Eye (tissue), 1 donor: Measurements from ENCODE around the gene NRL.

ENCODE experiments used
- DNase-seq: peaks from one replicate; pipeline ENCODE4 v3.0.0-alpha.2; 2015

NRL gene

DNA sequence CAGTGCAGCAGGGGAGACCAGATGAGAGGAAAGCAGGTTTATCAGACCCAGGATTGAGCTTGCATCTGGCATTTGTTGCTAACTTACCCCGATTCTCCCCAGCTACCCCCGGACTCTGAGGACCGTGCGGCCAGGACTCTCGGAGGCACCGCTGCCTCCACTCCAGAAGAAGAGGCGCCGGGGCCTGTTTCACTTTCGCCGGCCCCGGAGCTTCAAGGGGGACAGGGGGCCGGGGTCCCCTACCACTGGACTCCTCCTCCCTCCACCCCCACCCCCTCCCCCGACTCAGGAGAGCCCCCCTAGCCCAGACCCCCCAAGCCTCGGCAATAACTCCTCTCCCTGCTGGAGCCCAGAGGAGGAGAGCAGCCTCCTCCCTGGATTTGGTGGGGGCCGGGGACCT, 49.9 kb downstream of the NRL start:
- DNase-seq: no peak

DNA sequence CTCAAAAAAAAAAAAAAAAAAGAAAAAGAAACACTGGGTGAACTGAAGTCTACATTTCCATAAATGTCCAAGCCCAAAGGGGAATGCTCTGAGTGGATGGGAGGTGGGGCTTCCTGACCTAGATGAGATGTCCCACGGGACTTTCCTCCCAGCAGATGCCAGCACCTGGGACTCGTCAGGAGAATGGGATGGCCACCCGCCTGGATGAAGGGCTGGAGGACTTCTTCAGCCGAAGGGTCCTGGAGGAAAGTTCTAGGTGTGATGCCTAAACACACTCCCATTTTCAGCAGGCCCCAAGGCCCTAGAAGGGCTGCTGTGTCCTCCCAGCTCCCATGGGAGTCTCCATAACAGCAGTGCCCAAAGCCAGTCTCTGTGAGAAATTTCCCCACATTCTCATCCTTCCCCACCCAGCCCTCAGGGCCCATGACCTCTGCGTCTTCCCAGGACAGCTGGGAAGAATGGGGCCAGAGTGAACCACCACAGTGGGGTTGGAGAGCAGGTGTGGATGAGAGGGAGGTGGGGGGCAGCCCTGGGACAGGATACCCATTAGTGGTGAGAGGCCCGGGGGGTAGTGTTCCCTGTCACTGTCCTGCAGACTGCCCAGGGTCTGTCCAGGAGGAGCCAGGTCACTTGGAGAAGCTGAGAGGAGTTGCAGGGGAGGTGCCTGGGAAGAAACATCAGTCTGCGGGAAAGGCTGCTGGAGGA, 50.5 kb downstream of the NRL start:
- DNase-seq: no peak

DNA sequence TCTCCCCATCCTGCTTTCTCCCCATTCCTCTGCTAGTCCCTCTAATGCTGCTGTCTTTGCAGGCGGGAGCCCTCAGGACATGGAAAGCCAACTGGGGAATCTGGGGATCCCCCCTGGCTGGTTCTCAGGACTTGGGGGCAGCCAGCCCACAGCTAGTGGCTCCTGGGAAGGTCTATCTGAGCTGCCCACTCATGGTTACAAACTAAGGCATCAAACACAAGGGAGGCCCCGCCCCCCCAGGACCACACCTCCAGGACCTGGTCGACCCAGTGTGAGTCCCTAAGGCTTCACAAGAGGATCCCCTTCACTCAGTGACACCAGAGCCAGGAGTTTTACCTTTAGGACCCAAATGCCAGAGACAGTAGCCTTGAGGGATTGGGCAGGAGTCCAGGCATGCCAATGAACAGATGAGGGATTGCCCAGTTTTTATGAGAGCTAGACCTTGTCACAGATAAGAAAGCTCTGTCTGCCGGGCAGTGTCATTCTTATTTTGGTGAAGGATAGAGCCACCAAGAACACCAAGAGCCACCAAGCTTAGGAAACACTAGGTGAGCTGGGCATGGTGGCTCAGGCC, 51.4 kb downstream of the NRL start:
- no peak for DNase-seq

DNA sequence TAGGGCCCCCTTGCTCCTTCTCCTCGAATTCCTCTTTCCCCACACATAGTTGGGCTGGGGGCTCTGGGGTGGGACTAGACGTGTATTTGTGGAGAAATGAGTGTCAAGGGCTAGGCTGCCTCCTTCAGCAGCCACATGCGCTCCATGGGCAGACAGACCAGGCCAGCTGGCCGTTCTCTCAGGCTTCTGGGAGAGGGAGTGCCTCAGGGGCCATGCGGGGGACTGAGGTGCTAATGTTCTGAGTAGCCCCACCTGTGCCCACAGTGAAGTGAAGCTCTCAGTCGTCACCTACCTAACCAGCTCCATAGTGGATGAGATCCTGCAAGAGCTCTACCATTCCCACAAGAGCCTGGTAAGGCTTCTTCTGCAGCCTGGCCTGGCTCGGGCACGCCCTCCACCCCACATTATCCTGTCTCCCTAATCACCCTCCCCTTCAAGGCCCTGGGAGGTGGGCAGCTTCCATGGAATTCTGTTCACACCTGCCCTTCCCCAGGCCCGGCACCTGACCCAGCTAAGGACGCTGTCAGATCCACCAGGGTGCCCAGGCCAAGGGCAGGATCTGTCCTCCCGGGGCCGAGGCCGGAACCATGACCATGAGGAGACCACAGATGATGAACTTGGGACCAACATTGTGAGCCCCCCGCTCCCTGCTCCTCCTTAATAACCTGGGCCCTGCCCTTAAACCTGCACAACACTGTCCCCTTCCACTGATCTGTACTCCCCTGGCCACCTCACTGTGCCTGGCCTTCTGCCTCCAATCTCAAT, 52.4 kb downstream of the NRL start:
- no peak for DNase-seq

DNA sequence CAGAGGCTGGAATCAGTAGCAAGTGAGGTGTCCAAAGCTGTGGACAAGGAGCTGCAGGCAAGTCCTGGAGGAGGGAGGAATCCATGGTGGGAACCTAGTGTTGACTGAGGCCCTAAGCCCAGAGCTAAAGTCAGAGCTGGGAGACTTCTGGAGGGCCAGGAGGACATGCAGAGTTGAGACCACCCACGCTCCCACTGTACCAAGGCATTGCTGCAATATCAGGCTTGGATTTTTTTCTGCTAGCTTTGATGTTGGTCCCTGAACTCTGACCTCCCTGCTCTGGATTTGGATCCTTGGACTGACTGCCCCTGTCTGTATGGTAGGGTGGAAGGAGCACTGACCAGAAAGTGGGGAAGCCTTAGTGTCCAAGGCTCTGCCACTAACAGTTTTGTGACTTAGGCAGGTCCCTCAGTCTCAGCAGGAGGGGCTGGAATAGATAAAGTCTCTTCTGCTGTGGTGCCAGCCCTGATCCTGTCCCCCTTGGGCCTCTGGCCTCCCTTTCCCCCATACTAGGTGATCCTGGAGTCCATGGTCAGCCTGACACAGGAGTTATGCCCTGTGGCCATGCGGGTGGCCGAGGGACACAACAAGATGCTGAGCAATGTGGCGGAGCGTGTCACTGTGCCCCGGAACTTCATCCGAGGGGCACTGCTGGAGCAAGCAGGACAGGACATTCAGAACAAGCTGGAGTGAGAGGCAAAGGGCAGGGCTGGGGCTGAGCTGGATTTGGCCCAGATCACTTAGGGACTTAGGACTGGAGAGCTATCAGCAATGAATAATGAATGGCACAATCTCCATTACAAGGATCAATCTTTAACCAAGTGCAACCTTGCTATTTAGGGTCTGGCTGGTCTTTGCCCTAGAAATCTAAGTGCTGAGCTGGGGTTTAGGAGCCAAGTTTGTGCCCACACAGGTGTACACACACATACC, 53.5 kb downstream of the NRL start:
- no peak for DNase-seq

DNA sequence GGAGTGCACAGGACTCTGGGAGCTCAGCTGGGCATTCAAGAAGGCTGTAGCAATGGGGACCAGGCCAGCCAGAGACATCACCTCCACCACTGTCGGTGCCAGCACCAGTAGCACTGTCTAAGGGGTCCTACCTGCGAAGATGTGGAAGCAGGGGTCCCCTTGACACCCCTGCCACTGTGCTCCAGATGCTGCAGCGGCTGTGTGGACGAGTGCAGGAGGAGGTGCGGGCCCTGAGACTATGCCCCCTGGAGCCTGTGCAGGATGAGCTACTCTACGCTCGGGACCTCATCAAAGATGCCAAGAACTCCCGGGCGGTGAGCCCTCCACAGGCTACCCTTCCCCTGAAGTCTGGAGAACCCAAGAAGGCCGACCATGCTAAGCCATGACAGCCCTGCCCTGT, 54.3 kb downstream of the NRL start:
- DNase-seq: no peak

DNA sequence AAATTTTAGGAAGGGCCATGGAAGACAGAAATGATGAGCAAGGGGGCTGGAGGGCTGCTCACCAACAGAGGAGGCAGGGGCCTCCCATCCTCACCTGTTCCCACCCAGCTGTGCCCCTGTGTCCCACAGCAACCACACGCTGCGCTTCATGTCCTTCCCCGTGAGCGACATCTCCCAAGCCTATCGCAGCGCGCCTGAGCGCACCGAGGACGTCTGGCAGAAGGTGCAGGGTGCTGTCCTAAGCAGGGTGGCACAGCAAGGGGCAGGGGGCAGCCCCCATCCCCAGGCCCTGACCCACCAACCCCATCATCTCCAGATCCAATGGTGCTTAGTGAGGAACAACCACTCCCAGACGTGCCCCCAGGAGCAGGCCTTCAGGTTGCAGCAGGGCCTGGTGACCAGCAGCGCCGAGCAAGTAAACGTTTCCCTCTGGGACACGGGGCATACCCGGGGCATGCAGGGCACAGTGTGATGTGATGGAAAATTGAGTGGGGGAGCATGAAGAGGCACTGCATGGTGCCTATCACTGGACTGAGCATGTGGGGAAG, 54.8 kb downstream of the NRL start:
- DNase-seq: no peak

DNA sequence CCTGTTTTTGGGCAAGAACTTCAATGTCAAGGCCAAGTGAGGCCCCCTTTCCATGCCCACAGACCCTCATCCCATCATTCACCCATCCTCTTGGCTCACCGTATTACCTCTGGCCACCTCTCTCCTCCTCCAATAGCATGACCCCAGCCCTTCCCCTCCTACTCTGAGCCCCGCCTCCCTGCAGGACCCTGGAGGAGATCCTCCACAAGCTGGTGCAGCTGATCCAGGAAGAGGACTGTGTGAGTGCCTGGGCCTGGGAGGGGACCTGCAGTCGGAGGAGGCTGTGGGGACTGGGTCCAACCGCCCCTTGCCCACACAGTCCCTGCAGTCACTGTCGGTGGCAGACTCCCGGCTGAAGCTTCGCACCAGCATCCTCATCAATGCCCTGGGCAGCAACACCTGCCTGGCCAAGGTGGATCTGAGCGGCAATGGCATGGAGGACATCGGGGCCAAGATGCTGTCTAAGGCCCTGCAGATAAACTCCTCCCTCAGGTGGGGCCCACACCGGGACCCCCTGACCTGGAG, 55.7 kb downstream of the NRL start:
- DNase-seq: peak; percentile 35

DNA sequence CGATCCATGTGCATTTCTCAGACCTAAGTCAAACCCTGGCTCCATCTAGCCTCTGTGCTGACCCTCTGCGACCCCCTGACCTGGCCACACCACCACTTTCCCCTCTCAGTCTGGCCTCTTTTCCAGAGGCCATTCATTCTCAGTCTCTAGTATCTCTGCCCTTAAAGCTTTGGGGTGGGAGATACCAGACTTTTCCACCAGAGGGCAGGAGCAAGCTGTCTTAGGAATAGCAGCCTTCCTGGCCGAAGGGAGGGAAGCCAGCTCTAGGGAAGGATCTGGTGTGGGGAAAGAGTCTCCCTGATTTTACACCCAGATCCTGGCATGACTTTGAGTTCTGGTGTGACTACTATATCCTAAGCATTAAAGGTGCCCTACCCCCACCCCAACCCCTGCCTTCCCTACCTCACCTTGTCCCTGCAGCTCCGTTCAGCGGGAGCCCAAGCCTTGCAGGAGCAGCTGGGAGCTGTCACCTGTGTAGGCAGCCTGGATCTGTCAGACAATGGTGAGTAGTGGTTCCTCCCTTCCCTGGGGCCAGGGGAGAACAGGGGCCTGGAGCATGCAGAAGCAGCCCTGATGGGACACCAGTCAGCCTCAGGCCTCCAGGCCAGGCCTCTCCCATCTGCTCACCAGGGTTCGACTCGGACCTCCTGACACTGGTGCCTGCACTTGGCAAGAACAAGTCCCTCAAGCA, 56.3 kb downstream of the NRL start:
- peak; percentile 97 for DNase-seq

DNA sequence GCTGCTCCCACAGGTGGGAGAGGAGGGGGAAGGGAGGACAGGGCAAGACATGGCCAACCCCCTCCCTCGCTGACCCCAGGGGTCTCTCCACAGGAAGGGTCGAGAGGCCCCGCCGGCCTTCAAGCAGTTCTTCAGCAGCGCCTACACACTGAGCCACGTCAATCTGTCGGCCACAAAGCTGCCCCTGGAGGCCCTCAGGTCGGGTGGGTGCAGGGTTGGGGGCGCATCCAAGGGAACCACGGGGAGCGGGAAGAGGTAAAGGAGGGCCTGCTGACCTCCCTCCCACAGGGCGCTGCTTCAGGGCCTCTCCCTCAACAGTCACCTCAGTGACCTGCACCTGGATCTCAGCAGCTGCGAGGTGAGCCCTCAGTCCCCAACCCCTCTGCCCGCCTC, 56.9 kb downstream of the NRL start:
- DNase-seq: no peak

DNA sequence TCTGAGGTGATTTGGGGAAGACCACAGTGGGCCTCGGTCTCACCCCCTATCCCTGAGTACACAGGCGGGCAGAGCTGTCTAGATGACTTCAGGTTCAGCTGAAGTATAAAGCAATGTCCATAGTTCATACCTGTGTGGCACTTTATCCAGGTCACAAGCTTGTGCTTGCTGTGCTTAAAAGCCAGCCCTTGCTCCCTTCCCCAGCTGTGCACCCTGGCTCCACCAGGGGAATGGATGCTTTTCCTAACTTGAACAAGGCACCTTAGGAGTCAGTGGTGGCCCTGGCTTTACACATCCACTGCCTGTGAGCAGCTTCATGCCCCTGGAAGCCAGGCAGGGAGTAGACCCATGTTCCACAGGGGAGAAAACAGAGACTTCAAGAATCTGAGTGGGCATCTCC, 57.5 kb downstream of the NRL start:
- DNase-seq: no peak

DNA sequence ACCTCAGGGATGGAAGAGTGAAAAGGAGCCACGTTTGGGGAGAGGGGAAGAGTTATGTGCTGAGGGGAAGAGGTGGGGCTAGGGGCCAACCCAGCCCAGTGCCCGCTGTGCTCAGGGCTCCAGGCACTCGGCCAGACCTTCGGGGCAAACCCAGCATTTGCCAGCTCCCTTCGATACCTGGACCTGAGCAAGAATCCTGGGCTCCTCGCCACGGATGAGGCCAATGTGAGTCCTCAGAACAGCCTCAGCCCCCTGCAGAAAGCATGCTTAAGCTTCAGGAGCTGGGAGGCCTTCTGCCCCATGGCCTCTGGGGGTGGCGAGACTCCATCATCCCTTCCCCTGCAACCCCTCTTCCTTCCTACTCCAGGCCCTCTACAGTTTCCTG, 58.0 kb downstream of the NRL start:
- DNase-seq: no peak

DNA sequence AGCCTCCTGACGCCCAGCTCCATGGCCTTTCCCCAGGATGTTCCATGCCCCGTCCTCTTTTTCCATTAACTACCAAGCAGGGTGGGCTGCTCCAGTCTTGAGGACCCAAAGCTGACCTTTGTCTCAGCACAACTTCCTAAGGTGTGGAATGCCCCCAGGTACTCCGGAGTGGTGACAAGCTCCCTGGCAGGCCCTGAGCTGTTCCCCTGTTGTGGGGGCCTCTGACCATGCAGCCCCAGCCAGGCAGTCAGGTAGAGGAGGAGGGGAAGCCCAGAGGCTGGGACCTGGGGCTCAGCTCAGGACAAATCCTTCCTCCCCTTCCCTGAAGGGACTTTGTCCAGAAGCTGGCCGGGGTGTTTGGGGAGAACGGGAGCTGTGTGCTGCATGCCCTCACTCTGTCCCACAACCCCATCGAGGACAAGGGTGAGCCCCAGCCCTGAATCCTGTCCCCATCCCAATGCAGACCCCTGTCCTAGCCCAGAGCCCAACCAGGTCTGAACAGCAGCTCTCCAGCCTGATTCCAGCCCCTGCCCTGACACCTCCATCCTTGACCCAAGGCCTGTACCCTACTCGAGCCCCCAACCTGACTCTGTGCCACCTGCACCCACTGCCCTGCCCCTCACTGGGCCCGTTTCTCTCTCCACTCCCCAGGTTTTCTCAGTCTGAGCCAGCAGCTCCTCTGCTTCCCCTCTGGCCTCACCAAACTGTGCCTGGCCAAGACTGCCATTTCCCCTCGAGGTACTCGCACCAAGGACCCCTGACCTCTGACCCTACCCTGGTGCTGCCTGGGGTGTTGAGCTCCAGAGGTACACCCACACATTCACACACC, 58.6 kb downstream of the NRL start:
- no peak for DNase-seq

DNA sequence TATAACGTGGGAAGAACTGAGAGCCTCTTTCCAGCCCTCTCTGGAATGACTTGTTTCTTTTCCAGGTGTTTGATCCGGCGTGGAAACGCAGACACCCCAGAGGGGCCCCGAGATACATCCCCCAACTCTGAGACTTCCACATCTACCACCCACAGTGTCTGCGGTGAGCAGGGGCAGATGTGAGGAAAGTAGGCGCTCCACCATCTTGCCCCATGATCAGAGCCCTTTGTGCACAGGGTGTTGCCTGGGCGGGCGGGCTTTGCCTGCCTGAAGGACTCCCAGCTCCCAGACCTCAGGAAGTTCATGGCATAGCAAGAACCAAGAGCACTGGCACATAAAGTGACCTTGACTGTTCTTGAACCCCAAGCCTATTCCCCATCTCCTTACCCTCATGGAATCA, 60.1 kb downstream of the NRL start:
- no peak for DNase-seq

DNA sequence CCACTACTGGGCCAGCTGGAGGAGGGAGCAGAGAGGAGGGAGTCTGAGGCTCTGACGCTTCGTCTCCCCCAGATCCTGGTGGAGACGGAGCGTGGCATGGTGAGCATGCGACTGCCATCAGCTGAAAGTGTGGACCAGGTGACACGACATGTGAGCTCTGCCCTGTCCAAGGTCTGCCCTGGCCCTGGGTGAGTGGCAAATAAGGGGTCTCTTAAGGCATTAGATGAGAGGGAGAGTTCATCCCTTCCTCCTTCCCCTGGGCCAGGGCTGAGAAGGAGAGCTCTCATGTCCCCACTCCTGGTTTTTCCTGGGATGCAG, 60.5 kb downstream of the NRL start:
- no peak for DNase-seq

DNA sequence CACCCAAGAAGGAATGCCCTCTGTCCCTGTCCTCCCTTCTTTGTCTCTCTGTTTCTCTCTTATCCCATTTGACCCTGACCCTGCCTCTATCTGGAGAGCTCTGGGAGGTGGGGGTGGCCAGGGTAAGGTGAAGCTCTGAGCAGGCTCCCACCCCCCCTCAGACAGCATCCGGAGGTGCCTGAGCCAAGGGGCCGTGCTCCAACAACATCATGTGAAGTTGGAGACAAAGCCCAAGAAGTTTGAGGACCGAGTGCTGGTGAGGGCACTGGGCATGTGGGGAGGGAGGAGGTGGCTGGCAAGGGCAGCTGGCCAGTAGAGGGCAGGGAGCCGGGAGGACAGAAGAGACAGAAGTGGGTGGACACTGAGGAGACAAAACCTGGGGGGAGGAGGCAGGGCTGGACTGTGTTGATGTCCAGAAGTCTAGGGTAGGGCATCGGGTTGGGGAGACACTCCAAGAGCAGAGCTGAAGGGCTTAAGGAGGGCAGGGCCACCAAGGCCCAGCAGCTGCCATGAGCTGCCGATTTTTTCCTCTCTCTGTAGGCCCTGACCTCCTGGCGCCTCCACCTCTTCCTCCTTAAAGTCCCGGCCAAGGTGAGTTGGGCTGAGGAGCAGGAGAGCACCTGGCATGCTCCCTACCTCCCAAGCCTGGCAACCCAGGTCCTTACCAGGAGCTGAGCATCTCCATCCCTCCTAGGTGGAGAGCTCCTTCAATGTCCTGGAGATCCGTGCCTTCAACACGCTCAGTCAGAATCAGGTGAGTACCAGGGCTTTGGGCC, 61.0 kb downstream of the NRL start:
- DNase-seq: no peak

DNA sequence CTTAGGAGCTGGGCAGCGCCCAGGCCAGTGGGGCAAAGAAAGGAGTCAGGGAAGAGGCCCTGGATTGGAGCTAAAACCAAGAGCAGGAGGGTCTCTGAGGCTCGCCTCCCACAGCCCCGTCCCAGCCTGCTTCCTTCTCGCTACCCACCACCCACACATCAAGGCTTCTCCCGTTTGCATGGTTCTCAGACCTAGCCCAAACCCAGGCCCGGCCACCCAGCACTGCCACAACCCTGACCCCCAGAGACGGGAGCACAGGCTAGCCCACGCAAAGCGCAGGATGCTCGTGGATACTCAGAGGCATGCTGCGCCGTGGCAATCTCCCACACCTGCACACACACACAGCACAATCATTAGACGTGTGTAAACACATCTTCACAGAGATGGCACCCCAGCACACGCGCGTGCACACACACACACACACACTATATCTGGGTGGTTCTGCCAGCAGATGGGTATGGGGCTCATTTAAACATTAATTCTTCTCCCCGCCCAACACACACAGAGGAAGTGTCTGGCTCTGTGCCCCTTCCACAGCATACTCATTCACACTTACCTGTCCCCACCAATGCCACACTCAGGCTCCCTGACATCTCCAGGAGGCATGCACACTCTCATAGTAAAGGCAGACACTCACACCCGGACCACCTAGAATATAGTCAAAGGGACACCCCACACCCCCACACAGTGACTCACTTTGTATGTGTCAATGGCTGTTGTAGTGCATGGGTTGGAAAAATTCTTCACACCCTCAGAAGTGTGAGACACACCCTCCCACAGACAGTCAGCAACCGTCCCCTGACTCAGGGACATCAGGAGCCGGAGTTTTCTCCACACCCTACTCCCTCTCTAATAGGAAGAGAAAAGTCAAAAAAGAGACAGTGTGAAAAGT, 61.8 kb downstream of the NRL start:
- DNase-seq: no peak

DNA sequence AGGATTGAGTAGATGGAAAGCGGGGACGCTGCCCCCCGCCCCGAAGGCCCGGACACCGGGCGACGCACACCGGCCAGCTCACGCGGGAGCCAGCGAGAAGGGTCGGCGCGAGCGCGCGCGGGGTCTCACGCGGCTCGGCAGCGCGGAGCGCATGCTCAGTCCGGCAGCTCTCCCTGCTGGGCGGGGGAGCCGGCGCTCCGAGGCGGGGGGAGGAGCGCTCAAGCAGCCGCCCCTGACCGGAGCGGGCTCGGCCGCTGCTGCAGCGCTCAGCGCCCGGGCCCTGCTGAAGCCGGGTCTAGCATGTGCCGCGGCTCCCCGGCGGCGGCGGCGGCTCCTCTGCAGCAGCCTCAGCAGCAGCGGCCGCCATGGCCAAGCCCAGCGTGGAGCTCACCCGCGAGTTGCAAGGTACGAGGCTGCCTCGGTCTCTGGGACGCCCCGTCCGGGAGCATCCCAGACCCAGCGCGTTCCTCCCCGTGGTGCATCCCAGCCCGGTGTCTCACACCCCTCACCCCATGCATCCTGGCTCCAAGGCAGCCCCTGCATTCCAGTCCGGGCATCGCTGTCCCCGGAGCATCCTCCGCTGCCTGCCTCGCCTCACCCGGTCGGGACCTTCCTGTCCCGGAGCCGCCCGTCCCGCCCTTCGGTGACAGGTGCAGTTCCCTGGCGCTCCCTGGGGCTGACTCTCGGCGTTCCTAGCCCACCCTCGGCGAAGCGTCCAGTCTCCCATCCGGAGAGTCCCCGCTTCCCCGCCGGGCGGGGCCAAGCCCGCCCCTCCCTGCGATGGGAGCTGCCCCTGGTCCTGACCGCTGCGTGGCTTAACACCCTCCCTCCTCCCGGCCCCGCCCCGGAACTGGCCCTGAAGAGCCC, 62.7 kb downstream of the NRL start, which contains the start of gene CARMIL3:
TSS of gene CARMIL3 (plus strand) at position 221 of the 867 bp plus-strand sequence. CDS start at position 366, 145 bp downstream.
- DNase-seq: peak; percentile 89
